GM23338 (cell line): ENCODE data around the gene TMEM127. TPM values are rescaled to one million over a fixed set of nuclear protein-coding genes. Genes with fewer than 3 reads are reported as not detected.

Experiments used
- ATAC-seq: fragments of 200-7000 bp; cut with Tn5 transposase; 3 replicates; pipeline ENCODE4 v1.9.1; 2020
- DNase-seq: peaks from one replicate; pipeline ENCODE4 v3.0.0-alpha.2; 2015; ENCODE audit warnings: low spot score
- H2AFZ ChIP-seq: fragments of 200-600 bp; sonication (generic); 2 replicates; pipeline ENCODE4 v1.8.0; 2016; ENCODE audit warnings: antibody characterized with exemption, mild to moderate bottlenecking, moderate library complexity
- H3F3A ChIP-seq: fragments of 200-600 bp; sonication (generic); replicated peaks from 2 replicates; pipeline ENCODE4 v1.8.0; 2017; ENCODE audit warnings: antibody characterized with exemption, mixed run types, low read depth
- H3K27ac ChIP-seq: fragments of 200-600 bp; sonication (generic); 2 replicates; pipeline ENCODE4 v1.6.1; 2016; ENCODE audit warnings: low read depth
- H3K27me3 ChIP-seq: fragments of 200-600 bp; sonication (generic); 2 replicates; pipeline ENCODE4 v1.8.0; 2016; ENCODE audit warnings: mild to moderate bottlenecking, mixed run types, moderate library complexity; ENCODE audit not compliant: insufficient read depth
- H3K36me3 ChIP-seq: fragments of 200-600 bp; sonication (generic); 2 replicates; pipeline ENCODE4 v1.8.0; 2016; ENCODE audit warnings: mild to moderate bottlenecking; ENCODE audit not compliant: insufficient read depth
- H3K4me1 ChIP-seq: fragments of 200-600 bp; sonication (generic); 2 replicates; pipeline ENCODE4 v1.8.0; 2016; ENCODE audit warnings: mild to moderate bottlenecking, moderate library complexity; ENCODE audit not compliant: insufficient read depth
- H3K4me2 ChIP-seq: fragments of 200-600 bp; sonication (generic); 2 replicates; pipeline ENCODE4 v1.7.1; 2017; ENCODE audit warnings: mixed run types
- H3K4me3 ChIP-seq: fragments of 200-600 bp; sonication (generic); 2 replicates; pipeline ENCODE4 v1.6.1; 2016; ENCODE audit warnings: mixed run types
- H3K79me2 ChIP-seq: fragments of 200-600 bp; sonication (generic); replicated peaks from 2 replicates; pipeline ENCODE4 v1.8.0; 2017; ENCODE audit warnings: mild to moderate bottlenecking; ENCODE audit not compliant: insufficient read depth
- H3K9me2 ChIP-seq: fragments of 200-600 bp; sonication (generic); 2 replicates; pipeline ENCODE4 v1.8.0; 2017; ENCODE audit not compliant: insufficient read depth
- H4K20me1 ChIP-seq: fragments of 200-600 bp; sonication (generic); replicated peaks from 2 replicates; pipeline ENCODE4 v1.8.0; 2017; ENCODE audit warnings: mild to moderate bottlenecking; ENCODE audit not compliant: insufficient read depth
- H3K27ac Mint-ChIP-seq: 2 replicates; pipeline ENCODE4 v1.8.0; 2020; ENCODE audit warnings: inconsistent platforms, mild to moderate bottlenecking, moderate library complexity, mixed read lengths
- H3K27me3 Mint-ChIP-seq: 3 replicates; pipeline ENCODE4 v1.8.0; 2022; ENCODE audit warnings: low read depth, mild to moderate bottlenecking, moderate library complexity, mixed read lengths, inconsistent platforms; ENCODE audit not compliant: insufficient read depth, poor library complexity
- H3K36me3 Mint-ChIP-seq: 3 replicates; pipeline ENCODE4 v1.8.0; 2021; ENCODE audit warnings: low read depth, mild to moderate bottlenecking, inconsistent platforms, moderate library complexity, mixed read lengths
- H3K4me1 Mint-ChIP-seq: 3 replicates; pipeline ENCODE4 v1.8.0; 2020; ENCODE audit warnings: mild to moderate bottlenecking, inconsistent platforms, mixed read lengths
- H3K4me3 Mint-ChIP-seq: 3 replicates; pipeline ENCODE4 v1.8.0; 2021; ENCODE audit warnings: moderate library complexity, mild to moderate bottlenecking, inconsistent platforms, mixed read lengths
- H3K9me3 Mint-ChIP-seq: 3 replicates; pipeline ENCODE4 v1.8.0; 2020; ENCODE audit warnings: moderate library complexity, mild to moderate bottlenecking, inconsistent platforms, mixed read lengths
- CREB1 ChIP-seq: fragments of 250-450 bp; sonication (Bioruptor Pico); IDR thresholded peaks from 2 replicates; pipeline ENCODE4 v1.5.0; 2020; ENCODE audit warnings: low read depth, mild to moderate bottlenecking, moderate library complexity
- CTCF ChIP-seq, 2 experiments: fragments of 200-600 bp in 1 of 2; sonication (generic) in 1 of 2; conservative IDR thresholded peaks; 2 replicates each; pipeline versions ENCODE4 v1.5.1 to v1.6.1; 2016 to 2017; ENCODE audit warnings: antibody characterized with exemption in 2 of 2, low read depth in 2 of 2, mild to moderate bottlenecking in 2 of 2, moderate library complexity in 1 of 2
- ETS1 ChIP-seq: IDR thresholded peaks from 2 replicates; pipeline ENCODE4 v1.6.1; 2016; ENCODE audit warnings: antibody characterized with exemption
- EZH2 ChIP-seq: fragments of 200-600 bp; sonication (generic); IDR thresholded peaks from one replicate; pipeline ENCODE4 v1.8.0; 2017; ENCODE audit warnings: antibody characterized with exemption, mild to moderate bottlenecking, low read depth; ENCODE audit not compliant: unreplicated experiment
- EZH2phosphoT487 ChIP-seq: fragments of 200-600 bp; sonication (generic); IDR thresholded peaks from one replicate; pipeline ENCODE4 v1.8.1; 2018; ENCODE audit warnings: antibody characterized with exemption; ENCODE audit not compliant: unreplicated experiment
- JUNB ChIP-seq: IDR thresholded peaks from one replicate; pipeline ENCODE4 v1.6.1; 2016; ENCODE audit warnings: antibody characterized with exemption; ENCODE audit not compliant: unreplicated experiment
- NANOG ChIP-seq: IDR thresholded peaks from 2 replicates; pipeline ENCODE4 v1.6.1; 2016; ENCODE audit warnings: antibody characterized with exemption, borderline replicate concordance
- POLR2AphosphoS5 ChIP-seq: IDR thresholded peaks from 2 replicates; pipeline ENCODE4 v1.6.1; 2016; ENCODE audit warnings: antibody characterized with exemption, low read depth
- REST ChIP-seq: IDR thresholded peaks from one replicate; pipeline ENCODE4 v1.6.1; 2018; ENCODE audit warnings: antibody characterized with exemption; ENCODE audit not compliant: unreplicated experiment
- STAT1 ChIP-seq: IDR thresholded peaks from one replicate; pipeline ENCODE4 v1.6.1; 2016; ENCODE audit warnings: antibody characterized with exemption; ENCODE audit not compliant: unreplicated experiment
- ZNF114 ChIP-seq: fragments of 250-450 bp; sonication (Bioruptor Pico); IDR thresholded peaks from 2 replicates; pipeline ENCODE4 v1.5.0; 2020; ENCODE audit warnings: mild to moderate bottlenecking, moderate library complexity
- ZNF331 ChIP-seq: fragments of 250-450 bp; sonication (Bioruptor Pico); IDR thresholded peaks from 2 replicates; pipeline ENCODE4 v1.5.0; 2020; ENCODE audit warnings: low read depth, mild to moderate bottlenecking, moderate library complexity
- ZNF462 ChIP-seq: fragments of 250-450 bp; sonication (Bioruptor Pico); IDR thresholded peaks from 2 replicates; pipeline ENCODE4 v1.5.0; 2020; ENCODE audit warnings: mild to moderate bottlenecking, moderate library complexity
- polyA plus RNA-seq: library from polyadenylated mRNA; unstranded; fragments of >200 nt; fragmentation: Nextera tagmentation; extraction: Ambion mirVana; gene quantifications from 2 replicates; pipeline ENCODE4 v1.2.1, GENCODE V29; 2016
- total RNA-seq: library from RNA; depleted of rRNA; stranded (reverse); fragments of >200 nt; shearing (Covaris generic); gene quantifications from 2 replicates; pipeline ENCODE4 v1.2.3, GENCODE V29; 2014

TMEM127 gene
- total and polyA plus RNA-seq, 2 experiments from 2014 or later: 4.9 to 19.9 TPM

- peaks cover 87% of the 10 kb centered on the region for H3K36me3 Mint-ChIP-seq
Observed at GRCh38 chr2:96273763-96274162, 8.0 kb upstream of the TMEM127 start.

More at GRCh38 chr2:96273763-96274162, 8.0 kb upstream of the TMEM127 start:
- peaks cover 22% of the 10 kb centered on the region for H3K36me3 ChIP-seq
- no peak for TF ChIP-seq EZH2phosphoT487
- no peak for TF ChIP-seq ETS1
- no peak for TF ChIP-seq ZNF331 (CRISPR knock-in tag)
- TF ChIP-seq JUNB: no peak
- no peak for TF ChIP-seq POLR2AphosphoS5
- TF ChIP-seq CTCF (conservative IDR thresholded peaks at IDR 0.05; ENCODE audit: low read depth in 2 of 2): no peak
- no peak for TF ChIP-seq ZNF114
- no peak for TF ChIP-seq NANOG
- no peak for TF ChIP-seq REST
- TF ChIP-seq CREB1: no peak
- no peak for TF ChIP-seq STAT1
- TF ChIP-seq ZNF462 (CRISPR knock-in tag): no peak
- TF ChIP-seq EZH2: no peak
- H3K27ac Mint-ChIP-seq: no peak overlapping the region
- H3K4me1 ChIP-seq: no peaks in the 10 kb centered on the region
- H3K27me3 ChIP-seq: no peaks in the 10 kb centered on the region
- H4K20me1 ChIP-seq: peaks cover 4% of the 10 kb centered on the region
- H3K27me3 Mint-ChIP-seq: peaks cover 6% of the 10 kb centered on the region
- H3K9me2 ChIP-seq: no peaks in the 10 kb centered on the region
- H3K79me2 ChIP-seq: no peaks in the 10 kb centered on the region
- H3K4me1 Mint-ChIP-seq: no peaks in the 10 kb centered on the region
- ATAC-seq: no peak
- peaks cover 24% of the 10 kb centered on the region for H3F3A ChIP-seq
- H3K4me3 Mint-ChIP-seq: no peak overlapping the region
- no peak overlapping the region; the same call in 1 of the 2 replicates for H3K27ac ChIP-seq
- no peaks in the 10 kb centered on the region for H3K9me3 Mint-ChIP-seq
- H3K4me3 ChIP-seq: no peak overlapping the region
- no peak for DNase-seq
- H3K4me2 ChIP-seq: no peak overlapping the region
- H2AFZ ChIP-seq: no peak overlapping the region
